Neural progenitor cell (in vitro differentiated cells): ENCODE measurements around the gene BUB1. TPM values are rescaled to one million over a fixed set of nuclear protein-coding genes. Genes with fewer than 3 reads are reported as not detected.

Experiments
- DNase-seq: peaks from one replicate; pipeline ENCODE4 v3.0.0-alpha.2; 2016; ENCODE audit warnings: low spot score
- H2AFZ ChIP-seq: fragments of 200-600 bp; sonication (generic); replicated peaks from 2 replicates; pipeline ENCODE4 v1.6.1; 2016; ENCODE audit warnings: antibody characterized with exemption
- H3F3A ChIP-seq: fragments of 200-600 bp; sonication (generic); 2 replicates; pipeline ENCODE4 v1.6.1; 2016; ENCODE audit warnings: antibody characterized with exemption, low read depth
- H3K27ac ChIP-seq: fragments of 200-600 bp; sonication (generic); 2 replicates; pipeline ENCODE4 v1.5.1; 2016; ENCODE audit warnings: mild to moderate bottlenecking
- H3K27me3 ChIP-seq: fragments of 200-600 bp; sonication (generic); 2 replicates; pipeline ENCODE4 v1.6.1; 2016; ENCODE audit warnings: mild to moderate bottlenecking, moderate library complexity
- H3K36me3 ChIP-seq: fragments of 200-600 bp; sonication (generic); 2 replicates; pipeline ENCODE4 v1.5.1; 2016
- H3K4me1 ChIP-seq: fragments of 200-600 bp; sonication (generic); 2 replicates; pipeline ENCODE4 v1.6.1; 2016; ENCODE audit warnings: mixed run types
- H3K4me2 ChIP-seq: fragments of 200-600 bp; sonication (generic); 2 replicates; pipeline ENCODE4 v1.6.1; 2016
- H3K4me3 ChIP-seq: fragments of 200-600 bp; sonication (generic); 2 replicates; pipeline ENCODE4 v1.5.1; 2016
- H3K79me2 ChIP-seq: fragments of 200-600 bp; sonication (generic); 2 replicates; pipeline ENCODE4 v1.6.1; 2016; ENCODE audit warnings: low read depth
- H3K9ac ChIP-seq: fragments of 200-600 bp; sonication (generic); 2 replicates; pipeline ENCODE4 v1.6.1; 2016
- H3K9me3 ChIP-seq: fragments of 200-600 bp; sonication (generic); 2 replicates; pipeline ENCODE4 v1.5.1; 2016; ENCODE audit warnings: low read depth
- H4K20me1 ChIP-seq: fragments of 200-600 bp; sonication (generic); 2 replicates; pipeline ENCODE4 v1.6.1; 2016; ENCODE audit warnings: low read depth
- H3K27ac Mint-ChIP-seq: 3 replicates; pipeline ENCODE4 v1.8.0; 2021; ENCODE audit warnings: mixed read lengths
- H3K27me3 Mint-ChIP-seq: 2 replicates; pipeline ENCODE4 v1.8.0; 2022; ENCODE audit warnings: low read depth, mild to moderate bottlenecking, inconsistent platforms, moderate library complexity, mixed read lengths; ENCODE audit not compliant: insufficient read depth
- H3K36me3 Mint-ChIP-seq: 3 replicates; pipeline ENCODE4 v1.8.0; 2021; ENCODE audit warnings: mixed read lengths
- H3K4me1 Mint-ChIP-seq: 3 replicates; pipeline ENCODE4 v1.8.0; 2021; ENCODE audit warnings: mixed read lengths
- H3K4me3 Mint-ChIP-seq: 3 replicates; pipeline ENCODE4 v1.8.0; 2021; ENCODE audit warnings: mild to moderate bottlenecking, moderate library complexity, mixed read lengths
- H3K9me3 Mint-ChIP-seq: 3 replicates; pipeline ENCODE4 v1.8.0; 2020; ENCODE audit warnings: mixed read lengths
- CTCF ChIP-seq: fragments of 200-600 bp; sonication (generic); IDR thresholded peaks from 2 replicates; pipeline ENCODE4 v1.5.1; 2017; ENCODE audit warnings: antibody characterized with exemption, mild to moderate bottlenecking
- EZH2 ChIP-seq: fragments of 200-600 bp; sonication (generic); IDR thresholded peaks from 2 replicates; pipeline ENCODE4 v1.6.1; 2017; ENCODE audit warnings: antibody characterized with exemption, mild to moderate bottlenecking, moderate library complexity
- EZH2phosphoT487 ChIP-seq: fragments of 200-600 bp; sonication (generic); IDR thresholded peaks from 2 replicates; pipeline ENCODE4 v1.6.1; 2017; ENCODE audit warnings: antibody characterized with exemption
- total RNA-seq: library from RNA; depleted of rRNA; stranded (reverse); fragments of >200 nt; gene quantifications from 2 replicates; pipeline ENCODE4 v1.2.3, GENCODE V29; 2015; ENCODE audit warnings: low replicate concordance

BUB1 gene
- total RNA-seq, 1 donor from 2014 or later = 266 TPM

DNA sequence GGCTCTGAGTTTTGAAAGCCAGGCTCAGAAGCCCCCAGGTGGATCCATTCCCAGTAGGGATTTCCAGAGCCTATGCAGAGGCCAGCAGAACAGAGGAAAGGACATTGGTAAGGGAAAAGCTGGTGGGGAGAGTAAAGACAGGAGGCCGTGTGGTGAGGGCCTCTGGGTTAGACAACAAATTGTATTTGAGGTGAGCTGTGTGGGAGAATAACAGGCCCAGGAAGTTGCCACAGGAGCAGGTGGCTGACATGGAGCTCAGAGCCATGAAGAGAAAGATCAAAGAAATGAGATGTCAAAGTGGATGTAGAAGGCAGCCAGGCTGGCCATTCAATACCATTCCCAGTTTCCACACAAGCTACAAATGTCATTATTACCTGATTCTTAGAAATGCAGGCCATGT is 8.8 kb downstream of the BUB1 start:
- no peaks in the 10 kb centered on the region for H3K4me1 Mint-ChIP-seq
- DNase-seq = no peak
- Histone ChIP-seq H3K4me2 (no peak overlapping the region), H3K27me3 (no peaks in the 10 kb centered on the region), H4K20me1 (peaks cover 4% of the 10 kb centered on the region), H3K27ac (no peak overlapping the region), H3K4me3 (no peak overlapping the region), H3K9me3 (no peaks in the 10 kb centered on the region), H3F3A (peaks cover 18% of the 10 kb centered on the region), H2AFZ (no peak overlapping the region), H3K9ac (no peak overlapping the region), H3K79me2 (peaks cover 63% of the 10 kb centered on the region), H3K36me3 (peaks cover 43% of the 10 kb centered on the region), H3K4me1 (no peaks in the 10 kb centered on the region)
- no peak overlapping the region for H3K4me3 Mint-ChIP-seq
- H3K27me3 Mint-ChIP-seq = peaks cover 2% of the 10 kb centered on the region
- H3K9me3 Mint-ChIP-seq = no peaks in the 10 kb centered on the region
- peaks cover 18% of the 10 kb centered on the region for H3K36me3 Mint-ChIP-seq
- TF ChIP-seq EZH2phosphoT487 = no peak
- TF ChIP-seq CTCF = no peak
- TF ChIP-seq EZH2 = no peak
- H3K27ac Mint-ChIP-seq = no peak overlapping the region

GRCh38 chr2:110667071-110667470 is 10.8 kb downstream of the BUB1 start:
- no peak overlapping the region for H3K27ac Mint-ChIP-seq
- H3K36me3 Mint-ChIP-seq = peaks cover 18% of the 10 kb centered on the region
- no peaks in the 10 kb centered on the region for H3K4me1 ChIP-seq
- no peak overlapping the region for H3K4me2 ChIP-seq
- H3K9ac ChIP-seq = no peak overlapping the region
- no peak overlapping the region for H2AFZ ChIP-seq
- no peaks in the 10 kb centered on the region for H3K27me3 ChIP-seq
- H3K9me3 Mint-ChIP-seq = no peaks in the 10 kb centered on the region
- no peak overlapping the region for H3K4me3 ChIP-seq
- peaks cover 11% of the 10 kb centered on the region for H4K20me1 ChIP-seq
- no peak for DNase-seq
- peaks cover 62% of the 10 kb centered on the region for H3K79me2 ChIP-seq
- H3K4me1 Mint-ChIP-seq = no peaks in the 10 kb centered on the region
- H3F3A ChIP-seq = peaks cover 20% of the 10 kb centered on the region
- H3K27me3 Mint-ChIP-seq = no peaks in the 10 kb centered on the region
- TF ChIP-seq CTCF = no peak
- no peak for TF ChIP-seq EZH2
- TF ChIP-seq EZH2phosphoT487 = no peak
- H3K9me3 ChIP-seq = no peaks in the 10 kb centered on the region
- H3K27ac ChIP-seq = no peak overlapping the region
- no peak overlapping the region for H3K4me3 Mint-ChIP-seq
- peaks cover 43% of the 10 kb centered on the region for H3K36me3 ChIP-seq

- H3K9ac ChIP-seq = no peak overlapping the region
- no peaks in the 10 kb centered on the region for H3K9me3 ChIP-seq
- Mint-ChIP-seq H3K27ac (no peak overlapping the region), H3K36me3 (peaks cover 23% of the 10 kb centered on the region), H3K27me3 (no peaks in the 10 kb centered on the region), H3K4me3 (no peak overlapping the region), H3K4me1 (no peaks in the 10 kb centered on the region), H3K9me3 (no peaks in the 10 kb centered on the region)
- H3K79me2 ChIP-seq = peaks cover 64% of the 10 kb centered on the region
- H3F3A ChIP-seq = peaks cover 14% of the 10 kb centered on the region
- no peak overlapping the region for H2AFZ ChIP-seq
- DNase-seq = no peak
- H3K4me3 ChIP-seq = no peak overlapping the region
- H3K4me2 ChIP-seq = no peak overlapping the region
- TF ChIP-seq EZH2 (no peak), EZH2phosphoT487 (no peak), CTCF (no peak)
- peaks cover 46% of the 10 kb centered on the region for H3K36me3 ChIP-seq
- no peaks in the 10 kb centered on the region for H3K27me3 ChIP-seq
- no peaks in the 10 kb centered on the region for H3K4me1 ChIP-seq
- no peak overlapping the region for H3K27ac ChIP-seq
- H4K20me1 ChIP-seq = peaks cover 15% of the 10 kb centered on the region
These were observed 13.7 kb downstream of the BUB1 start for GRCh38 chr2:110664135-110664534.
